HG03060 (cell line): ENCODE data around the gene RPLP2.

Experiments used
- ATAC-seq: cut with Tn5 transposase; IDR thresholded peaks from one replicate; pipeline ENCODE4 v1.9.1; 2021; ENCODE audit warnings: low read depth, moderate number of reproducible peaks; ENCODE audit not compliant: unreplicated experiment

Gene RPLP2

GRCh38 chr11:809287-810039, at the start of gene RPLP2:
TSS of gene RPLP2 (plus strand) at chr11:809967. CDS start at chr11:810235, 268 bp downstream.
- peak; percentile 58 for ATAC-seq

GRCh38 chr11:760236-760635, 49.5 kb upstream of the RPLP2 start:
- no peak for ATAC-seq

GRCh38 chr11:761526-762108, 48.1 kb upstream of the RPLP2 start:
- no peak for ATAC-seq

GRCh38 chr11:762421-763072, 47.2 kb upstream of the RPLP2 start:
- no peak for ATAC-seq

- no peak for ATAC-seq
Observed at GRCh38 chr11:763073-763463, 46.7 kb upstream of the RPLP2 start.

- no peak for ATAC-seq
Observed at GRCh38 chr11:763549-764321, 46.0 kb upstream of the RPLP2 start.

GRCh38 chr11:764322-765024, 45.3 kb upstream of the RPLP2 start:
- no peak for ATAC-seq

- ATAC-seq = no peak
Observed at GRCh38 chr11:765025-765801, 44.6 kb upstream of the RPLP2 start.

- ATAC-seq = no peak
Observed at GRCh38 chr11:765802-766091, 44.0 kb upstream of the RPLP2 start.

GRCh38 chr11:766106-766935, 43.4 kb upstream of the RPLP2 start:
- ATAC-seq = no peak

- ATAC-seq = no peak
Observed at GRCh38 chr11:766936-767210, 42.9 kb upstream of the RPLP2 start.

GRCh38 chr11:767238-767637, 42.5 kb upstream of the RPLP2 start:
- no peak for ATAC-seq

- no peak for ATAC-seq
Observed at GRCh38 chr11:769887-770641, 39.7 kb upstream of the RPLP2 start.

GRCh38 chr11:770642-771616, 38.8 kb upstream of the RPLP2 start:
- ATAC-seq = no peak

GRCh38 chr11:771617-772204, 38.1 kb upstream of the RPLP2 start:
- no peak for ATAC-seq

- no peak for ATAC-seq
Observed at GRCh38 chr11:772429-773390, 37.1 kb upstream of the RPLP2 start.
